Bronchial epithelial cell (primary cell): Measurements from ENCODE around the gene MAGEF1. TPM values are rescaled to one million over a fixed set of nuclear protein-coding genes. Genes with fewer than 3 reads are reported as not detected.

Experiments used
- DNase-seq: peaks from one replicate; pipeline ENCODE4 v3.0.0-alpha.2; 2010; ENCODE audit warnings: low read depth
- FAIRE-seq: peaks from 2 replicates; lab custom pipeline; 2011; peaks lifted over from hg19 to GRCh38; lab: Jason Lieb, UNC
- H3K27me3 ChIP-seq: 2 replicates; pipeline ENCODE4 v1.5.1; 2011; ENCODE audit warnings: low read length; ENCODE audit not compliant: control insufficient read depth, insufficient read depth
- H3K36me3 ChIP-seq: 2 replicates; pipeline ENCODE4 v1.5.1; 2011; ENCODE audit warnings: low read length; ENCODE audit not compliant: control insufficient read depth, insufficient read depth
- H3K4me3 ChIP-seq: 2 replicates; pipeline ENCODE4 v1.5.1; 2011; ENCODE audit warnings: mild to moderate bottlenecking, low read depth, low read length, control low read depth
- total RNA-seq: library from RNA; depleted of rRNA; stranded (reverse); fragments of >200 nt; gene quantifications from 2 replicates; pipeline ENCODE4 v1.2.1, GENCODE V29; 2014
- TF ChIP-seq, protein P1 (sequence below): IDR thresholded peaks from 2 replicates; pipeline ENCODE4 v1.5.1; 2011; ENCODE audit warnings: mild to moderate bottlenecking, moderate library complexity, low read length, control low read depth, inconsistent platforms; ENCODE audit not compliant: insufficient read depth, severe bottlenecking

Gene MAGEF1
- total RNA-seq, 1 donor from 2014 or later = 14.2 TPM

DNA sequence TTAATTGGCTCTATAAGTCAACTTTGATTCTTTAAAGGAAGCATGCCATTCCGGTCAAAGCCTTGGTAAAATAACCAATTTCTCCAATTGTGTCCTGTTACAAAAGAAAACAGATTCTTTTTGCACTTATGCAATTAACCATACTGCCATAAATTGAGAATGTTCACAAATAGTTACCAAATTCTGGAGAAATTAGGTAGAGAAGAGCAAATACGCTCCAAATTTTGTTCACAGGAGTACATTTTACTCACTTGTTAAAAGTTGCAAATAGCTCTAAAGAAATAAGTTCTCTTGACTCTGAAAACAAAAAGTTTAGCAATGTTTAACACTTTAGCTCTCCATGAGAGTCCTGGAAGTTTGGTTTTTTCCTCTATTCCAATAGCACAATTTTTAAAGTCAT, 11.1 kb downstream of the MAGEF1 start:
- no peak for DNase-seq
- TF ChIP-seq, protein P1, sequence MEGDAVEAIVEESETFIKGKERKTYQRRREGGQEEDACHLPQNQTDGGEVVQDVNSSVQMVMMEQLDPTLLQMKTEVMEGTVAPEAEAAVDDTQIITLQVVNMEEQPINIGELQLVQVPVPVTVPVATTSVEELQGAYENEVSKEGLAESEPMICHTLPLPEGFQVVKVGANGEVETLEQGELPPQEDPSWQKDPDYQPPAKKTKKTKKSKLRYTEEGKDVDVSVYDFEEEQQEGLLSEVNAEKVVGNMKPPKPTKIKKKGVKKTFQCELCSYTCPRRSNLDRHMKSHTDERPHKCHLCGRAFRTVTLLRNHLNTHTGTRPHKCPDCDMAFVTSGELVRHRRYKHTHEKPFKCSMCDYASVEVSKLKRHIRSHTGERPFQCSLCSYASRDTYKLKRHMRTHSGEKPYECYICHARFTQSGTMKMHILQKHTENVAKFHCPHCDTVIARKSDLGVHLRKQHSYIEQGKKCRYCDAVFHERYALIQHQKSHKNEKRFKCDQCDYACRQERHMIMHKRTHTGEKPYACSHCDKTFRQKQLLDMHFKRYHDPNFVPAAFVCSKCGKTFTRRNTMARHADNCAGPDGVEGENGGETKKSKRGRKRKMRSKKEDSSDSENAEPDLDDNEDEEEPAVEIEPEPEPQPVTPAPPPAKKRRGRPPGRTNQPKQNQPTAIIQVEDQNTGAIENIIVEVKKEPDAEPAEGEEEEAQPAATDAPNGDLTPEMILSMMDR = no peak
- Histone ChIP-seq H3K36me3 (no peaks in the 10 kb centered on the region), H3K4me3 (no peak overlapping the region), H3K27me3 (peaks cover 5% of the 10 kb centered on the region)
- FAIRE-seq = no peak

DNA sequence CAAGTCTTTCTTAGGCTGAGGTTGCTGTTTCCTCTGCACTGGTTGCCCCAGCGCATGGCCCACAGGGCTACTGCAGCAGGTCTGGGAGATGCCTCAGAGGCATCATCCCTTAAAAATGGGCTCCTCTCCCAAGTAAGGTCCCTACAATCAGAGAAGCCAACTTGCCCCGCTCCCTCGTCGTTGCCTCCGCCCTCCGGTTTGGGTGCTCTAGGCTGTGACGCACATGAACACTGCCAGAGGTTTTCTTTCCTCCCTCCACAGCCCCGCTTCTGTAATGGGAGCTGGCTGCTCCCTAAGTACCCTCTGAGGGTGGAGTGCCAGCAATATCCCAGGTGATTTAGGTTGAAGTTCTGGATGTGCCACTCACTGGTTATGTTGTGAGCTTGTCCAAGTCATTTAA, 14.0 kb downstream of the MAGEF1 start:
- DNase-seq (no peak), FAIRE-seq (no peak)
- Histone ChIP-seq H3K27me3 (peaks cover 3% of the 10 kb centered on the region), H3K4me3 (no peak overlapping the region), H3K36me3 (no peaks in the 10 kb centered on the region)
- TF ChIP-seq, protein P1 = no peak

DNA sequence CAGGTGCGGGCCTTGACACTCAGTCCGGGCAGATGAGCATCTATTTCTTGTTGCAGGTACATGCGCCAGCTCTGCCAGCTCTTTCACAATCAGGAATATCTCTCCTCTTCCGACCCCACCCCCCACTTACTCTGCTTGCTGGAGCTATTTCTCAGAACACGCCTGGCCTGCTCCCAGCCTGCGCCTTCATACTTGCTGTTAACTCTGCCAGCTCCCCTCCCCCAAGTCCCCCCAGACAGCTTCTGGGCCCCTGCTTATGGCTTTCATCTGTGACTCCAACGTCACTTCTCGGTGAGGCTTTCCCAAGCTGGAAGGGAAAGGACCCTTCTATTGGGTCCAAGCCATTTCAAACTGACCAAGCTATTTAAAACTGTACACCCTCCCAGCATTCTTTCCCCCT, 15.2 kb downstream of the MAGEF1 start:
- Histone ChIP-seq H3K36me3 (no peaks in the 10 kb centered on the region), H3K27me3 (peaks cover 3% of the 10 kb centered on the region), H3K4me3 (no peak overlapping the region)
- DNase-seq (no peak), FAIRE-seq (no peak)
- TF ChIP-seq, protein P1 = no peak

DNA sequence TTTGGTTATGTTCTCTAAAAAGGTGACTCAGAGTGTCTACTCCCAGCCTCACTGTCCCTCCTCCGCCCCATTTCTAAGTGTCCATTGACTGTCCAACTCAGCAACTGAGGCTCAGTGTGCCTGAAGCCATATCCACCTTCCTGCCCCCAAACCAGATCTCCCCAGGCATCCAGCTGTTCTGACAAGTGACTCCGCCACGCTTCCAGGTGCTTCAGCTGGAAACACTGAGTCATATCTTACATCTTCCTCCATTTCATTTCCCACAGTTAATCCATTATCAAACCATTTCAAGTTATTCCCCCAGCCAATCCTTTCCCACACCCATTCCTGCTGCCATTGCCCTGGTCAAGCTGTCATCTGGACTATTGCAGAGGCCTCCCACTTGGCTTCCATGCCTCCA, 17.1 kb downstream of the MAGEF1 start:
- no peak for DNase-seq
- FAIRE-seq = no peak
- H3K4me3 ChIP-seq = no peak overlapping the region
- no peaks in the 10 kb centered on the region for H3K36me3 ChIP-seq
- peaks cover 9% of the 10 kb centered on the region for H3K27me3 ChIP-seq
- TF ChIP-seq, protein P1 = no peak

DNA sequence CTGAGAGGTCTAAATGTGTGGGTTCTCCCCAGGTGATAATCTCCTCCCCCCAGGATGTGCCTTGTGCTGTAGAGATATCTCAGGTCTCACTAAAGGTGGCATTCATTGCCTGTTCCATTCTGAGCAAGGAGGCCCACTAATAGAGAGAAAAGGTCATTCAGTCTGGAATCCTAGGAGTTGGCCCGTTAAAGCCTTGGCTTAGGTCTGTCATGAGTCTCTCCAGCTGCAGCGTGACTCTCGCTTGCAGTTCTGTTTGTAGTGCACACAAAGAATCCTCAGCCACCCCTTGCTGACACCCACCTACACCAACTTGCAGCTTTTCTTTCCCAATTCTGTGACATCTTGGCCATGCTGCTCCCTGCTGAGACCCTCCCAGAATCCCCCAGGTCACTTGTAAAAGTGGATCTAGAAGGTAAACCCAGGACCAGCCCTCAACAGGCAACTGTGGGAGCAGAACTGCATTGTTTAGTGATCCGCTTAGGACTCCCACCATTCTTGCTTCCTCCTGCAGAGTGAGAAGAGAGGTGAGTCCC, 17.7 kb downstream of the MAGEF1 start:
- TF ChIP-seq, protein P1 = no peak
- DNase-seq = no peak
- Histone ChIP-seq H3K36me3 (no peaks in the 10 kb centered on the region), H3K4me3 (no peak overlapping the region), H3K27me3 (peaks cover 9% of the 10 kb centered on the region)
- FAIRE-seq = peak; percentile 13
